Measurements from ENCODE around the gene ZBP1. TPM values are rescaled to one million over a fixed set of nuclear protein-coding genes. Genes with fewer than 3 reads are reported as not detected.

Gene ZBP1
- total RNA-seq, 4 donors from 2014 or later = 0.78 to 3.6 TPM; not detected in 2

GRCh38 chr20:57660922-57661745, 40.9 kb upstream of the ZBP1 start:
- Histone ChIP-seq H3K4me3 (no peak overlapping the region), H3K4me1 (peaks cover 0 to 56% (median 18%) of the 10 kb centered on the region in 4 donors), H3K36me3 (peaks cover 0 to 32% (median 0%) of the 10 kb centered on the region in 3 donors), H3K27me3 (no peaks in the 10 kb centered on the region), H3K27ac (peak overlapping the region in 2 of 4 donors; percentile 36 to 62), H3K9me3 (no peaks in the 10 kb centered on the region)
- WGBS, 2 donors = 54 to 60% methylated on average over 28 to 31 of the region's 31 CpGs
- DNase-seq (ENCODE audit: low spot score in 2 of 2) = peak in 1 of 2 donors; percentile 9
- TF ChIP-seq POLR2A (IDR thresholded peaks at IDR 0.05) (no peak), EP300 (IDR thresholded peaks at IDR 0.05) (no peak)
- TF ChIP-seq, protein P1, sequence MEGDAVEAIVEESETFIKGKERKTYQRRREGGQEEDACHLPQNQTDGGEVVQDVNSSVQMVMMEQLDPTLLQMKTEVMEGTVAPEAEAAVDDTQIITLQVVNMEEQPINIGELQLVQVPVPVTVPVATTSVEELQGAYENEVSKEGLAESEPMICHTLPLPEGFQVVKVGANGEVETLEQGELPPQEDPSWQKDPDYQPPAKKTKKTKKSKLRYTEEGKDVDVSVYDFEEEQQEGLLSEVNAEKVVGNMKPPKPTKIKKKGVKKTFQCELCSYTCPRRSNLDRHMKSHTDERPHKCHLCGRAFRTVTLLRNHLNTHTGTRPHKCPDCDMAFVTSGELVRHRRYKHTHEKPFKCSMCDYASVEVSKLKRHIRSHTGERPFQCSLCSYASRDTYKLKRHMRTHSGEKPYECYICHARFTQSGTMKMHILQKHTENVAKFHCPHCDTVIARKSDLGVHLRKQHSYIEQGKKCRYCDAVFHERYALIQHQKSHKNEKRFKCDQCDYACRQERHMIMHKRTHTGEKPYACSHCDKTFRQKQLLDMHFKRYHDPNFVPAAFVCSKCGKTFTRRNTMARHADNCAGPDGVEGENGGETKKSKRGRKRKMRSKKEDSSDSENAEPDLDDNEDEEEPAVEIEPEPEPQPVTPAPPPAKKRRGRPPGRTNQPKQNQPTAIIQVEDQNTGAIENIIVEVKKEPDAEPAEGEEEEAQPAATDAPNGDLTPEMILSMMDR (IDR thresholded peaks at IDR 0.05) = no peak

- DNase-seq (ENCODE audit: low spot score in 2 of 2) = peak in 1 of 2 donors; percentile 5
- WGBS, 2 donors = 75 to 76% methylated on average over 13 of the region's 13 CpGs
- peak overlapping the region in 2 of 4 donors; percentile 19 to 62 for H3K27ac ChIP-seq
These were observed 40.1 kb upstream of the ZBP1 start for GRCh38 chr20:57660181-57660921.

DNA sequence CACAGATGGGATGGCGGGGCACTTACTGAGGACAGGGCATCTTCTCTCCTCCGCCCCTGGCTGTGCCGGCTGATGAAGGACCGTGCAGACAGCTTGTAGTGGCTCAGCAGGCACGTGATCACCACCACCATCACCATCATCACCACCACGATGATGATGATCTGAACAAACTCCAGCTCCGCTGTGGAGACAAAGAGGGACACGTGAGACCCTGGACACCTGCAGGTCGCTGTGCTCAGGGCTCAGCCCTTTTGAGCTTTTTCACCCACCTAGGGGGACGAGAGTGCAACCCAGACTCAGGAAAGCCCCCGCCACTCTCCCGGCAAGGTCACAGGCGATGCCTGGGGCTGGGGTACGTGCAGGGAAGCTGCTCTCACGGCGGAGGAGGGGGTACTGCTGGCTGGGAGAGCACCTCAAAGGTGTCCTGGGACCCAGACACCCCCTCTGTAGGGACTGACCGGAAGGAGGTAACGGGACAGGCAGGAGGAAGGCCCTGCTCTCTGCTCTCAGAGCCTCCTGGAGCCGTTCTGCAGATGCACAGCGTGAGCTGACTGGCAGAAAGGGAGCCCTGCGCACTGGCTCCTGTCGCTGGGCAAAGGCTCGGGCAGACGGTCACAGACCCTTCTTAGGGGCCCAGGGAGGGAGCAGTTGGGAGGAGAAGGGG, 39.4 kb upstream of the ZBP1 start:
- Histone ChIP-seq H3K9me3 (no peaks in the 10 kb centered on the region), H3K4me3 (no peak overlapping the region), H3K4me1 (peaks cover 0 to 60% (median 18%) of the 10 kb centered on the region in 4 donors), H3K36me3 (peaks cover 0 to 33% (median 0%) of the 10 kb centered on the region in 3 donors), H3K27ac (peak overlapping the region in 1 of 4 donors; percentile 31), H3K27me3 (no peaks in the 10 kb centered on the region)
- peak in 1 of 2 donors; percentile 4 for DNase-seq (ENCODE audit: low spot score in 2 of 2)
- TF ChIP-seq POLR2A (IDR thresholded peaks at IDR 0.05) (no peak), EP300 (IDR thresholded peaks at IDR 0.05) (no peak)
- TF ChIP-seq, protein P1 (IDR thresholded peaks at IDR 0.05) = no peak
- WGBS, 2 donors = 88 to 90% methylated on average over 23 to 24 of the region's 24 CpGs

More at GRCh38 chr20:57660181-57660921, 40.1 kb upstream of the ZBP1 start:
- Histone ChIP-seq H3K27me3 (no peaks in the 10 kb centered on the region), H3K9me3 (no peaks in the 10 kb centered on the region), H3K4me3 (no peak overlapping the region), H3K4me1 (peaks cover 0 to 56% (median 18%) of the 10 kb centered on the region in 4 donors), H3K36me3 (peaks cover 0 to 33% (median 0%) of the 10 kb centered on the region in 3 donors)
- TF ChIP-seq POLR2A (IDR thresholded peaks at IDR 0.05) = no peak
- TF ChIP-seq, protein P1 (IDR thresholded peaks at IDR 0.05) = no peak
- TF ChIP-seq EP300 (IDR thresholded peaks at IDR 0.05) = no peak

DNA sequence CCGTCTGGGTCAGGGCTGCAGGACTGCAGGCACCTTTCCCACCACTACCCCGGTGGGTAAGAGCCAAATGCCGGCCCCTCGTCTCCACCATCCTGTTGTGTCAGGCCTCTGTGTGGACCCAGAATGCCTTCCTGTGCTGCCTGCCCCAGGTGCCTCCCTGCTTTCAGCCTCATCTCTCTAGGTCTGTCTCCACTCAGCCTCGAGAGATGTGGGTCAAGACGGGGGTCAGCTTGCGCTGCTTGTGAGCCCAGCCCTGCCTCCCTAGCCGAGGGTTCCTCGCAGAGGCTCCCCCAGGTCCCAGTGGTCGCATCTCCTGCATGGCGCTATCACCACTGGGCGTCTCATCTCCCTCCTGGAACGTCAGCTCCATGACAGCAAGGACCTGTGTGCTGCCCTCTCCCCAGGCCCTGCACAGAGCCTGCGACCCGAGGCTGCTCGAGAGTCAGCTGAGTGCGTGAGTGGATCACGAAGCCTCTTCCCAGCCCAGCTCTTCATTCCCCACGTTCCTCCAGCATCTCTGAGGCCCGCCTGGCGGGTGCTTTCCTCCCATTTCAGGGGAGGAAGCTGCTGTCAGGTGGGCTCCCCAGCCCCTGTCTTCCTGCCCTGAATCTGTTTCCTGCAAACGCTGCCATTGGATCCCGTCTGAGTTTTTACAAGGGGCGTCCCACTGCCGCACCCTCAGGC, 38.7 kb upstream of the ZBP1 start:
- peak in 1 of 2 donors; percentile 7 for DNase-seq (ENCODE audit: low spot score in 2 of 2)
- H3K27ac ChIP-seq = peak overlapping the region in 1 of 4 donors; percentile 2
- H3K9me3 ChIP-seq = no peaks in the 10 kb centered on the region
- no peaks in the 10 kb centered on the region for H3K27me3 ChIP-seq
- H3K4me3 ChIP-seq = no peak overlapping the region
- H3K36me3 ChIP-seq = peaks cover 0 to 33% (median 0%) of the 10 kb centered on the region in 3 donors
- H3K4me1 ChIP-seq = peaks cover 0 to 57% (median 18%) of the 10 kb centered on the region in 4 donors
- WGBS, 2 donors = 82 to 83% methylated on average over 22 to 24 of the region's 25 CpGs
- no peak for TF ChIP-seq POLR2A (IDR thresholded peaks at IDR 0.05)
- TF ChIP-seq EP300 (IDR thresholded peaks at IDR 0.05) = no peak
- TF ChIP-seq, protein P1 (IDR thresholded peaks at IDR 0.05) = no peak
